HepG2 (cell line): ENCODE results near the gene CHMP1A. TPM values are rescaled to one million over a fixed set of nuclear protein-coding genes. Genes with fewer than 3 reads are reported as not detected.

Experiments
- ARID2 ChIP-seq: sonication (generic); formaldehyde crosslinking; IDR thresholded peaks from 2 replicates; pipeline ENCODE4 v1.8.1; 2022; ENCODE audit warnings: mild to moderate bottlenecking, missing genetic modification reagents, borderline replicate concordance
- ARNT2 ChIP-seq: sonication (generic); formaldehyde crosslinking; IDR thresholded peaks from 2 replicates; pipeline ENCODE4 v1.8.0; 2022; ENCODE audit warnings: mild to moderate bottlenecking, low read depth, missing genetic modification reagents, moderate library complexity
- ATF5 ChIP-seq: sonication (generic); formaldehyde crosslinking; IDR thresholded peaks from 2 replicates; pipeline ENCODE4 v1.4.0; 2020; ENCODE audit warnings: mild to moderate bottlenecking, low read depth, missing genetic modification reagents
- GTF3A ChIP-seq: sonication (generic); formaldehyde crosslinking; conservative IDR thresholded peaks from 2 replicates; pipeline ENCODE4 v1.4.0; 2020; ENCODE audit warnings: mild to moderate bottlenecking, missing genetic modification reagents
- KDM1A ChIP-seq: IDR thresholded peaks from 2 replicates; pipeline ENCODE4 v1.6.1; 2016; ENCODE audit warnings: missing compliant biosample characterization
- NKX3-1 ChIP-seq: sonication (generic); formaldehyde crosslinking; IDR thresholded peaks from 2 replicates; pipeline ENCODE4 v1.5.0; 2020; ENCODE audit warnings: missing genetic modification reagents
- PATZ1 ChIP-seq: sonication (generic); formaldehyde crosslinking; IDR thresholded peaks from 2 replicates; pipeline ENCODE4 v1.4.0; 2020; ENCODE audit warnings: missing genetic modification reagents
- PAX8 ChIP-seq: sonication (generic); formaldehyde crosslinking; IDR thresholded peaks from 2 replicates; pipeline ENCODE4 v1.8.0; 2022; ENCODE audit warnings: mild to moderate bottlenecking, missing genetic modification reagents, borderline replicate concordance
- SRSF4 ChIP-seq: fragments of 200-400 bp; formaldehyde crosslinking; IDR thresholded peaks from one replicate; pipeline ENCODE4 v1.6.1; 2018; ENCODE audit warnings: mild to moderate bottlenecking, low read depth, low read length, moderate library complexity; ENCODE audit not compliant: poor library complexity, severe bottlenecking
- TFE3 ChIP-seq: IDR thresholded peaks from 2 replicates; pipeline ENCODE4 v1.6.1; 2016
- ZNF101 ChIP-seq: sonication (generic); formaldehyde crosslinking; IDR thresholded peaks from 2 replicates; pipeline ENCODE4 v1.4.0; 2020; ENCODE audit warnings: mild to moderate bottlenecking, low read depth, missing genetic modification reagents, borderline replicate concordance
- ZNF234 ChIP-seq: sonication (generic); formaldehyde crosslinking; conservative IDR thresholded peaks from 2 replicates; pipeline ENCODE4 v1.5.1; 2020; ENCODE audit warnings: mild to moderate bottlenecking, missing genetic modification reagents
- ZNF253 ChIP-seq: sonication (generic); formaldehyde crosslinking; IDR thresholded peaks from 2 replicates; pipeline ENCODE4 v1.8.0; 2022; ENCODE audit warnings: mild to moderate bottlenecking, missing genetic modification reagents, borderline replicate concordance
- ZNF256 ChIP-seq: sonication (generic); formaldehyde crosslinking; conservative IDR thresholded peaks from 2 replicates; pipeline ENCODE4 v1.4.0; 2020; ENCODE audit warnings: missing genetic modification reagents
- ZNF333 ChIP-seq: sonication (generic); formaldehyde crosslinking; IDR thresholded peaks from 2 replicates; pipeline ENCODE4 v1.4.0; 2020; ENCODE audit warnings: mild to moderate bottlenecking, missing genetic modification reagents, borderline replicate concordance
- ZNF501 ChIP-seq: sonication (generic); formaldehyde crosslinking; IDR thresholded peaks from 2 replicates; pipeline ENCODE4 v1.5.1; 2020; ENCODE audit warnings: mild to moderate bottlenecking, moderate library complexity, missing genetic modification reagents
- ZNF75D ChIP-seq: sonication (generic); formaldehyde crosslinking; IDR thresholded peaks from 2 replicates; pipeline ENCODE4 v1.8.1; 2023; ENCODE audit warnings: missing genetic modification reagents, mild to moderate bottlenecking, borderline replicate concordance
- polyA plus RNA-seq, 8 experiments: library from polyadenylated mRNA; depleted of rRNA in 3 of 8; stranded (reverse) in 7 of 8; unstranded in 1 of 8; fragments of >200 nt; fragmentation: Illumina TruSeq in 4 of 8; extraction: Trizol in 4 of 8; gene quantifications; 2 replicates each; pipeline versions ENCODE4 v1.2.1 to v1.2.3, GENCODE V29; 2011 to 2016; ENCODE audit warnings: low read depth in 4 of 8, missing spikeins in 1 of 8, mixed read lengths in 1 of 8; ENCODE audit not compliant: insufficient read depth in 1 of 8
- total RNA-seq, 5 experiments: library from RNA; depleted of rRNA; stranded (reverse); fragments of >200 nt; fragmentation: Illumina TruSeq; extraction: Trizol; gene quantifications; 2 replicates each; pipeline ENCODE4 v1.2.3, GENCODE V29; 2016; ENCODE audit warnings: low read depth in 1 of 5
- TF ChIP-seq, protein P1 (sequence below): sonication (generic); formaldehyde crosslinking; IDR thresholded peaks from 2 replicates; pipeline ENCODE4 v1.5.1; 2020; ENCODE audit warnings: mild to moderate bottlenecking, missing genetic modification reagents, moderate library complexity

The CHMP1A gene
- total and polyA plus RNA-seq, 2 of the 13 experiments (the other 11 are each of a cell fraction or from before 2014, with no cell fraction given): 69.4 to 73.3 TPM

DNA sequence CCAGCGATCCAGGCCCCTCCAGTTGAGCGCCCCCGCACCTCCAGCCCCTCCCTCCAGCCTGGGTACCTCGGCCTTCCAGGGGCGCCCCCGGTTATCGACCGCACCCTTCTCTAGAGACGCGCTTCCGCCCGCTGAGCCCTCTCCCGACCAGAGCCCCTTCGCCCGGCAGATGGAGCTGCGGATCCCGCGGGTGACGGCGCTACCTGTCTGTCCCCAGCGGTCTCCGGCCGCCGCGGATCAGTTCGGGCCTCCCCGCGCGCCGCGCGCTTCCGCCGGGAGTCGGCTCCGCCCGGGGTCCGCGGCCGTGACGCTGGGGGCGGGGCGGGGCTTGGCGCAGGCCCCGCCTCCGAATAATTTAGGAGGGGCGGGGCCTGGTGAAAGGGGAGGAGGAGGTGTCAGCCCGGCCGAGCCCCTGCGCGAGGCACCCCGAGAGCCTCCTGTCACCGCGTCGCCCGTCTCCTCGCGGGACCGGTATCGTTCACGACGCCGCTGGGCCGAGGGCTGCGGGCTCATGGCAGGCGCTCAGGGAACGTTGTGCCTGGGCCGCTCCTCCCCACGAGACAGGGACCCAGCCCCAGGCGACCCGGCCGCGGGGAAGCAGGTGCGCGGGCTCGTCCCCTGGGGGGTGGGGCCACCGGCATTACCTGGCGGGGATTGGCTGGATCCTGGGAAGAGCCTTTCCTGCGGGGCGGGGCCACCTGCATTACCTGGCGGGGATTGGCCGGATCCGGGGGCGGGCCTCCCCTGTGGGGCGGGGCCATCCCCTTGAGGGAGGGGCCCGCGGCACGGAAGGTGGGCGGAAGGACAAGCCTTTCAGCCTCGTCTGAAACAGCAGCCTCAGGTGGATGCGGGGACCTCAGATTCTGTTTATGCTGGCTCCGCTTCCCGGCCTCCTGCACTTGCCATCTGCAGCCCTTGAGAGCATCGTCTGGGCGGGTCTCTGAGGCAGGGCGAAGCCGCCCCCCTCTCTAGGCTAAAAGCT lies 44.2 kb upstream of the CHMP1A start, which contains the start of gene SPATA2L (continued):
- TF ChIP-seq PAX8 (no peak), ZNF501 (peak; percentile 75), ARNT2 (CRISPR knock-in tag) (peak; percentile 92), ARID2 (peak; percentile 83; the same call in 1 of the 2 replicates), NKX3-1 (CRISPR knock-in tag) (peak; percentile 59; the same call in 1 of the 2 replicates), PATZ1 (peak; percentile 23), ZNF101 (no peak), SRSF4 (no peak), ZNF234 (CRISPR knock-in tag) (no peak), KDM1A (CRISPR knock-in tag) (no peak), ZNF256 (CRISPR knock-in tag) (0 out of 2 replicates have a peak, but pooled peaks have one; percentile 50), ATF5 (peak; percentile 86), GTF3A (no peak), ZNF253 (no peak), ZNF75D (CRISPR knock-in tag) (no peak), ZNF333 (CRISPR knock-in tag) (no peak), TFE3 (peak; percentile 44; the same call in 1 of the 2 replicates)
- TF ChIP-seq, protein P1, sequence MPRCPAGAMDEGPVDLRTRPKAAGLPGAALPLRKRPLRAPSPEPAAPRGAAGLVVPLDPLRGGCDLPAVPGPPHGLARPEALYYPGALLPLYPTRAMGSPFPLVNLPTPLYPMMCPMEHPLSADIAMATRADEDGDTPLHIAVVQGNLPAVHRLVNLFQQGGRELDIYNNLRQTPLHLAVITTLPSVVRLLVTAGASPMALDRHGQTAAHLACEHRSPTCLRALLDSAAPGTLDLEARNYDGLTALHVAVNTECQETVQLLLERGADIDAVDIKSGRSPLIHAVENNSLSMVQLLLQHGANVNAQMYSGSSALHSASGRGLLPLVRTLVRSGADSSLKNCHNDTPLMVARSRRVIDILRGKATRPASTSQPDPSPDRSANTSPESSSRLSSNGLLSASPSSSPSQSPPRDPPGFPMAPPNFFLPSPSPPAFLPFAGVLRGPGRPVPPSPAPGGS (CRISPR knock-in tag): no peak
